WTC11 (cell line): ENCODE results near the gene PTPA. TPM values are rescaled to one million over a fixed set of nuclear protein-coding genes. Genes with fewer than 3 reads are reported as not detected.

Experiments
- ATAC-seq: fragments of 200-7000 bp; cut with Tn5 transposase; 2 replicates; pipeline ENCODE4 v1.10.0; 2021; ENCODE audit warnings: mild to moderate bottlenecking, moderate library complexity
- CTCF ChIA-PET: fragments of 300-600 bp; sonication (Branson Sonifier 250); formaldehyde crosslinking; loops from one replicate; lab custom pipeline; 2021; ENCODE audit warnings: antibody characterized with exemption; lab: Charles Lee
- POLR2A ChIA-PET: fragments of 350-600 bp; sonication (Branson Sonifier 250); formaldehyde crosslinking; loops from one replicate; lab custom pipeline; 2021; ENCODE audit warnings: antibody characterized with exemption; lab: Charles Lee
- DNase-seq: peaks from one replicate; pipeline ENCODE4 v3.0.0; 2021; ENCODE audit warnings: low spot score
- H3K27ac Mint-ChIP-seq: 2 replicates; pipeline ENCODE4 v1.8.0; 2021; ENCODE audit warnings: mixed read lengths
- H3K27me3 Mint-ChIP-seq: 2 replicates; pipeline ENCODE4 v1.8.0; 2021; ENCODE audit warnings: low read depth, mild to moderate bottlenecking, moderate library complexity, mixed read lengths
- H3K36me3 Mint-ChIP-seq: 2 replicates; pipeline ENCODE4 v1.8.0; 2021; ENCODE audit warnings: mixed read lengths
- H3K4me1 Mint-ChIP-seq: 2 replicates; pipeline ENCODE4 v1.8.0; 2022; ENCODE audit warnings: mixed read lengths
- H3K4me3 Mint-ChIP-seq: 2 replicates; pipeline ENCODE4 v1.8.0; 2021; ENCODE audit warnings: mild to moderate bottlenecking, moderate library complexity, mixed read lengths
- H3K9me3 Mint-ChIP-seq: 2 replicates; pipeline ENCODE4 v1.8.0; 2021; ENCODE audit warnings: mixed read lengths
- ARID4B ChIP-seq: sonication (generic); formaldehyde crosslinking; IDR thresholded peaks from 2 replicates; pipeline ENCODE4 v1.8.0; 2023; ENCODE audit warnings: missing genetic modification reagents, mild to moderate bottlenecking, borderline replicate concordance
- CBFB ChIP-seq: sonication (generic); formaldehyde crosslinking; IDR thresholded peaks from 2 replicates; pipeline ENCODE4 v1.8.1; 2022; ENCODE audit warnings: mild to moderate bottlenecking, low read depth, missing genetic modification reagents
- ELF4 ChIP-seq: sonication (generic); formaldehyde crosslinking; IDR thresholded peaks from 2 replicates; pipeline ENCODE4 v1.8.1; 2022; ENCODE audit warnings: low read depth, mild to moderate bottlenecking, moderate library complexity, missing genetic modification reagents
- FOXP1 ChIP-seq: sonication (generic); formaldehyde crosslinking; IDR thresholded peaks from 2 replicates; pipeline ENCODE4 v1.8.0; 2022; ENCODE audit warnings: missing genetic modification reagents, mild to moderate bottlenecking, moderate library complexity, borderline replicate concordance
- GABPB1 ChIP-seq: sonication (generic); formaldehyde crosslinking; IDR thresholded peaks from 2 replicates; pipeline ENCODE4 v1.8.1; 2023; ENCODE audit warnings: mild to moderate bottlenecking, missing genetic modification reagents
- MLX ChIP-seq: sonication (generic); formaldehyde crosslinking; IDR thresholded peaks from 2 replicates; pipeline ENCODE4 v1.8.1; 2023; ENCODE audit warnings: mild to moderate bottlenecking, missing genetic modification reagents, moderate library complexity
- MXD4 ChIP-seq: fragments of 250-450 bp; sonication (Bioruptor Pico); IDR thresholded peaks from 2 replicates; pipeline ENCODE4 v1.8.0; 2021; ENCODE audit warnings: mild to moderate bottlenecking, moderate library complexity, borderline replicate concordance
- MYBL2 ChIP-seq: sonication (generic); formaldehyde crosslinking; IDR thresholded peaks from 2 replicates; pipeline ENCODE4 v1.8.1; 2023; ENCODE audit warnings: mild to moderate bottlenecking, moderate library complexity, missing genetic modification reagents
- NFE2L1 ChIP-seq: sonication (generic); formaldehyde crosslinking; IDR thresholded peaks from 2 replicates; pipeline ENCODE4 v1.8.1; 2023; ENCODE audit warnings: missing genetic modification reagents
- NR3C1 ChIP-seq: sonication (generic); formaldehyde crosslinking; conservative IDR thresholded peaks from 2 replicates; pipeline ENCODE4 v1.8.1; 2023; ENCODE audit warnings: low read depth, mild to moderate bottlenecking, missing genetic modification reagents
- OVOL2 ChIP-seq: fragments of 250-450 bp; sonication (Bioruptor Pico); IDR thresholded peaks from 2 replicates; pipeline ENCODE4 v1.9.0; 2021; ENCODE audit warnings: mild to moderate bottlenecking, borderline replicate concordance
- RORB ChIP-seq: fragments of 250-450 bp; sonication (Bioruptor Pico); IDR thresholded peaks from 2 replicates; pipeline ENCODE4 v1.9.0; 2021; ENCODE audit warnings: mild to moderate bottlenecking
- SMAD4 ChIP-seq: sonication (generic); formaldehyde crosslinking; IDR thresholded peaks from 2 replicates; pipeline ENCODE4 v1.8.0; 2022; ENCODE audit warnings: mild to moderate bottlenecking, missing genetic modification reagents
- SOX15 ChIP-seq: fragments of 250-450 bp; sonication (Bioruptor Pico); IDR thresholded peaks from 2 replicates; pipeline ENCODE4 v1.9.0; 2021; ENCODE audit warnings: mild to moderate bottlenecking
- TEAD1 ChIP-seq: sonication (generic); formaldehyde crosslinking; IDR thresholded peaks from 2 replicates; pipeline ENCODE4 v1.8.0; 2022; ENCODE audit warnings: mild to moderate bottlenecking, missing genetic modification reagents
- USF1 ChIP-seq: sonication (generic); formaldehyde crosslinking; IDR thresholded peaks from 2 replicates; pipeline ENCODE4 v1.8.0; 2022; ENCODE audit warnings: mild to moderate bottlenecking, missing genetic modification reagents
- ZNF263 ChIP-seq: sonication (generic); formaldehyde crosslinking; IDR thresholded peaks from 2 replicates; pipeline ENCODE4 v1.8.1; 2022; ENCODE audit warnings: low read depth, mild to moderate bottlenecking, moderate library complexity, missing genetic modification reagents
- ZNF317 ChIP-seq: sonication (generic); formaldehyde crosslinking; IDR thresholded peaks from 2 replicates; pipeline ENCODE4 v1.8.1; 2023; ENCODE audit warnings: low read depth, mild to moderate bottlenecking, moderate library complexity, missing genetic modification reagents, borderline replicate concordance
- total RNA-seq: library from RNA; stranded (reverse); gene quantifications from 3 replicates; pipeline ENCODE4 v1.2.3, GENCODE V29; 2021
- TF ChIP-seq, protein P1 (sequence below): fragments of 250-450 bp; sonication (Bioruptor Pico); IDR thresholded peaks from 2 replicates; pipeline ENCODE4 v1.9.0; 2021; ENCODE audit warnings: moderate library complexity, mild to moderate bottlenecking, inconsistent platforms, borderline replicate concordance
- TF ChIP-seq, protein P2 (sequence below): sonication (generic); formaldehyde crosslinking; IDR thresholded peaks from 2 replicates; pipeline ENCODE4 v1.8.0; 2022; ENCODE audit warnings: mild to moderate bottlenecking, missing genetic modification reagents
- TF ChIP-seq, protein P3 (sequence below): sonication (generic); formaldehyde crosslinking; IDR thresholded peaks from 2 replicates; pipeline ENCODE4 v1.8.1; 2022; ENCODE audit warnings: low read depth, mild to moderate bottlenecking, moderate library complexity, missing genetic modification reagents, borderline replicate concordance
- TF ChIP-seq, protein P4 (sequence below): fragments of 250-450 bp; sonication (Bioruptor Pico); IDR thresholded peaks from 2 replicates; pipeline ENCODE4 v1.9.0; 2021; ENCODE audit warnings: mild to moderate bottlenecking
- TF ChIP-seq, protein P5 (sequence below): sonication (generic); formaldehyde crosslinking; IDR thresholded peaks from 2 replicates; pipeline ENCODE4 v1.8.0; 2022; ENCODE audit warnings: mild to moderate bottlenecking, missing genetic modification reagents

Gene PTPA
- total RNA-seq, 1 experiment from 2014 or later: 186 TPM

DNA sequence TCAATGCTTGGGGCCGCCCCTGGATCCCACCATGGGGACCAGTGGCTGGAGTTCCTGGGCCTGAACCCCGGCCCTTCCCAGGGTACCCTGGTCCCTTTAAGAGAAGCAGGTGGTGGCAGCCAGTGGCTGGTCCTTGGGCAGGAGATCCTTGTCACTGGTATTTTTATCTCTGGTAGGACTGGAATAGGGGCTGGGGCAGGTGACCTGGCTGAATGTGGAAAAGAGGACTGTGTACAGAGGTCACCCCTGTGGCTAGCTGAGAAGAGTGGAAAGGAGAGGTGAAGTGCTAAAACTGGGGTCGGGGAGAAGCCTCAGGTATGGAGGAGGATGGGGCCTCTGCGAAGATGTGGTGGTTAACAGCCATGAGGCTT is 7.6 kb upstream of the PTPA start (continued):
- TF ChIP-seq NR3C1 (CRISPR knock-in tag) (no peak), OVOL2 (no peak), NFE2L1 (CRISPR knock-in tag) (no peak), ELF4 (CRISPR knock-in tag) (no peak)

- POLR2A ChIA-PET: no interaction called here
- Mint-ChIP-seq H3K4me3 (no peak overlapping the region), H3K27ac (no peak overlapping the region), H3K36me3 (no peaks in the 10 kb centered on the region), H3K9me3 (no peaks in the 10 kb centered on the region), H3K4me1 (peaks cover 6% of the 10 kb centered on the region), H3K27me3 (peaks cover 20% of the 10 kb centered on the region)
- TF ChIP-seq, protein P1, sequence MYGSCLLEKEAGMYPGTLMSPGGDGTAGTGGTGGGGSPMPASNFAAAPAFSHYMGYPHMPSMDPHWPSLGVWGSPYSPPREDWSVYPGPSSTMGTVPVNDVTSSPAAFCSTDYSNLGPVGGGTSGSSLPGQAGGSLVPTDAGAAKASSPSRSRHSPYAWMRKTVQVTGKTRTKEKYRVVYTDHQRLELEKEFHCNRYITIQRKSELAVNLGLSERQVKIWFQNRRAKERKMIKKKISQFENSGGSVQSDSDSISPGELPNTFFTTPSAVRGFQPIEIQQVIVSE (CRISPR knock-in tag): no peak
- TF ChIP-seq, protein P2, sequence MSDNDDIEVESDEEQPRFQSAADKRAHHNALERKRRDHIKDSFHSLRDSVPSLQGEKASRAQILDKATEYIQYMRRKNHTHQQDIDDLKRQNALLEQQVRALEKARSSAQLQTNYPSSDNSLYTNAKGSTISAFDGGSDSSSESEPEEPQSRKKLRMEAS (CRISPR knock-in tag): no peak
- TF ChIP-seq, protein P3, sequence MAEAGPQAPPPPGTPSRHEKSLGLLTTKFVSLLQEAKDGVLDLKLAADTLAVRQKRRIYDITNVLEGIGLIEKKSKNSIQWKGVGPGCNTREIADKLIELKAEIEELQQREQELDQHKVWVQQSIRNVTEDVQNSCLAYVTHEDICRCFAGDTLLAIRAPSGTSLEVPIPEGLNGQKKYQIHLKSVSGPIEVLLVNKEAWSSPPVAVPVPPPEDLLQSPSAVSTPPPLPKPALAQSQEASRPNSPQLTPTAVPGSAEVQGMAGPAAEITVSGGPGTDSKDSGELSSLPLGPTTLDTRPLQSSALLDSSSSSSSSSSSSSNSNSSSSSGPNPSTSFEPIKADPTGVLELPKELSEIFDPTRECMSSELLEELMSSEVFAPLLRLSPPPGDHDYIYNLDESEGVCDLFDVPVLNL (CRISPR knock-in tag): no peak
- TF ChIP-seq, protein P4, sequence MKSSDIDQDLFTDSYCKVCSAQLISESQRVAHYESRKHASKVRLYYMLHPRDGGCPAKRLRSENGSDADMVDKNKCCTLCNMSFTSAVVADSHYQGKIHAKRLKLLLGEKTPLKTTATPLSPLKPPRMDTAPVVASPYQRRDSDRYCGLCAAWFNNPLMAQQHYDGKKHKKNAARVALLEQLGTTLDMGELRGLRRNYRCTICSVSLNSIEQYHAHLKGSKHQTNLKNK: no peak
- TF ChIP-seq ARID4B (CRISPR knock-in tag) (no peak), USF1 (CRISPR knock-in tag) (no peak), TEAD1 (CRISPR knock-in tag) (no peak), MXD4 (no peak), OVOL2 (no peak)
- CTCF ChIA-PET: interaction anchor here (0.8 to 2.1 kb wide), 6 partner anchors 11 to 216 kb away, joined by 3 to 18 read pairs (median 10); partner anchors contain the start of gene SH3GLB2
- ATAC-seq (no peak), DNase-seq (no peak)
Measured at GRCh38 chr9:129104051-129104450, 7.2 kb upstream of the PTPA start.

- Mint-ChIP-seq H3K36me3 (no peaks in the 10 kb centered on the region), H3K27me3 (peaks cover 23% of the 10 kb centered on the region), H3K4me1 (peaks cover 9% of the 10 kb centered on the region), H3K4me3 (no peak overlapping the region), H3K9me3 (no peaks in the 10 kb centered on the region), H3K27ac (no peak overlapping the region)
- ChIA-PET POLR2A (interaction anchor here (0.6 kb wide), 1 partner anchor 354 kb away, joined by 3 read pairs; no protein-coding TSS in a partner anchor), CTCF (interaction anchor here (0.7 to 1.5 kb wide), 3 partner anchors 9 to 33 kb away, joined by 3 to 8 read pairs (median 3); no protein-coding TSS in a partner anchor)
- ATAC-seq (no peak), DNase-seq (no peak)
- TF ChIP-seq ZNF317 (CRISPR knock-in tag): no peak
- TF ChIP-seq, protein P5, sequence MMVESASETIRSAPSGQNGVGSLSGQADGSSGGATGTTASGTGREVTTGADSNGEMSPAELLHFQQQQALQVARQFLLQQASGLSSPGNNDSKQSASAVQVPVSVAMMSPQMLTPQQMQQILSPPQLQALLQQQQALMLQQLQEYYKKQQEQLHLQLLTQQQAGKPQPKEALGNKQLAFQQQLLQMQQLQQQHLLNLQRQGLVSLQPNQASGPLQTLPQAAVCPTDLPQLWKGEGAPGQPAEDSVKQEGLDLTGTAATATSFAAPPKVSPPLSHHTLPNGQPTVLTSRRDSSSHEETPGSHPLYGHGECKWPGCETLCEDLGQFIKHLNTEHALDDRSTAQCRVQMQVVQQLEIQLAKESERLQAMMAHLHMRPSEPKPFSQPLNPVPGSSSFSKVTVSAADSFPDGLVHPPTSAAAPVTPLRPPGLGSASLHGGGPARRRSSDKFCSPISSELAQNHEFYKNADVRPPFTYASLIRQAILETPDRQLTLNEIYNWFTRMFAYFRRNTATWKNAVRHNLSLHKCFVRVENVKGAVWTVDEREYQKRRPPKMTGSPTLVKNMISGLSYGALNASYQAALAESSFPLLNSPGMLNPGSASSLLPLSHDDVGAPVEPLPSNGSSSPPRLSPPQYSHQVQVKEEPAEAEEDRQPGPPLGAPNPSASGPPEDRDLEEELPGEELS (CRISPR knock-in tag): no peak
- no peak for TF ChIP-seq CBFB
- TF ChIP-seq GABPB1 (CRISPR knock-in tag): no peak
- no peak for TF ChIP-seq SMAD4
- no peak for TF ChIP-seq MYBL2
- no peak for TF ChIP-seq RORB (CRISPR knock-in tag)
- TF ChIP-seq FOXP1: no peak
- TF ChIP-seq ZNF263 (CRISPR knock-in tag): no peak
- TF ChIP-seq MLX (CRISPR knock-in tag): no peak
- TF ChIP-seq SOX15 (CRISPR knock-in tag): no peak
Measured at GRCh38 chr9:129105857-129106694, 5.1 kb upstream of the PTPA start.
